ENCODE measurements around the gene CLIP4.

- TF ChIP-seq, protein P1, sequence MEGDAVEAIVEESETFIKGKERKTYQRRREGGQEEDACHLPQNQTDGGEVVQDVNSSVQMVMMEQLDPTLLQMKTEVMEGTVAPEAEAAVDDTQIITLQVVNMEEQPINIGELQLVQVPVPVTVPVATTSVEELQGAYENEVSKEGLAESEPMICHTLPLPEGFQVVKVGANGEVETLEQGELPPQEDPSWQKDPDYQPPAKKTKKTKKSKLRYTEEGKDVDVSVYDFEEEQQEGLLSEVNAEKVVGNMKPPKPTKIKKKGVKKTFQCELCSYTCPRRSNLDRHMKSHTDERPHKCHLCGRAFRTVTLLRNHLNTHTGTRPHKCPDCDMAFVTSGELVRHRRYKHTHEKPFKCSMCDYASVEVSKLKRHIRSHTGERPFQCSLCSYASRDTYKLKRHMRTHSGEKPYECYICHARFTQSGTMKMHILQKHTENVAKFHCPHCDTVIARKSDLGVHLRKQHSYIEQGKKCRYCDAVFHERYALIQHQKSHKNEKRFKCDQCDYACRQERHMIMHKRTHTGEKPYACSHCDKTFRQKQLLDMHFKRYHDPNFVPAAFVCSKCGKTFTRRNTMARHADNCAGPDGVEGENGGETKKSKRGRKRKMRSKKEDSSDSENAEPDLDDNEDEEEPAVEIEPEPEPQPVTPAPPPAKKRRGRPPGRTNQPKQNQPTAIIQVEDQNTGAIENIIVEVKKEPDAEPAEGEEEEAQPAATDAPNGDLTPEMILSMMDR (IDR thresholded peaks at IDR 0.05), result no peak
- no peak for TF ChIP-seq POLR2A (IDR thresholded peaks at IDR 0.05)
Measured at GRCh38 chr2:29073933-29074332, 41.3 kb upstream of the CLIP4 start.

Data from heart left ventricle (tissue), 13 donors.